ENCODE measurements around the gene U2AF1L4.

- TF ChIP-seq EZH2phosphoT487 (IDR thresholded peaks at IDR 0.05; ENCODE audit: borderline replicate concordance, low read depth, low read length) (no peak), CTCF (conservative IDR thresholded peaks at IDR 0.05; ENCODE audit: low read length) (no peak)
These were observed 41.0 kb downstream of the U2AF1L4 start, which contains the start of gene ZBTB32 for GRCh38 chr19:35704218-35704617.

Data from OCI-LY7 (cell line).